GM18519 (cell line): ENCODE data around the gene TNIK.
"Not testable (repeated sequence)": the region's sequence is repeated elsewhere in the genome, so short reads cannot be mapped to it uniquely, and the experiment has no call there.

Experiments used
- ATAC-seq: cut with Tn5 transposase; IDR thresholded peaks from one replicate; pipeline ENCODE4 v1.9.1; 2021; ENCODE audit warnings: mild to moderate bottlenecking, moderate library complexity; ENCODE audit not compliant: unreplicated experiment, low FRiP score

TNIK gene

GRCh38 chr3:171424063-171424462 is 36.1 kb downstream of the TNIK start:
- ATAC-seq: not testable (repeated sequence)

- ATAC-seq: not testable (repeated sequence)
Measured at GRCh38 chr3:171422855-171423254, 37.4 kb downstream of the TNIK start.

- no peak for ATAC-seq
Measured at GRCh38 chr3:171420667-171421066, 39.5 kb downstream of the TNIK start.

GRCh38 chr3:171419457-171419856 is 40.7 kb downstream of the TNIK start:
- ATAC-seq: no peak

- no peak for ATAC-seq
Measured at GRCh38 chr3:171417813-171418212, 42.4 kb downstream of the TNIK start.

GRCh38 chr3:171417137-171417536 is 43.1 kb downstream of the TNIK start:
- no peak for ATAC-seq

- ATAC-seq: no peak
Measured at GRCh38 chr3:171416666-171417065, 43.5 kb downstream of the TNIK start.

GRCh38 chr3:171416061-171416460 is 44.1 kb downstream of the TNIK start:
- no peak for ATAC-seq

- ATAC-seq: no peak
Measured at GRCh38 chr3:171415070-171415469, 45.1 kb downstream of the TNIK start.

- no peak for ATAC-seq
Measured at GRCh38 chr3:171412473-171412872, 47.7 kb downstream of the TNIK start.

- ATAC-seq: no peak
Measured at GRCh38 chr3:171412054-171412453, 48.2 kb downstream of the TNIK start.

GRCh38 chr3:171410186-171410585 is 50.0 kb downstream of the TNIK start:
- no peak for ATAC-seq

- ATAC-seq: no peak
Measured at GRCh38 chr3:171407759-171408158, 52.4 kb downstream of the TNIK start.

- no peak for ATAC-seq
Measured at GRCh38 chr3:171404376-171404967, 55.7 kb downstream of the TNIK start.

GRCh38 chr3:171402281-171402680 is 57.9 kb downstream of the TNIK start:
- no peak for ATAC-seq

GRCh38 chr3:171401432-171401831 is 58.8 kb downstream of the TNIK start:
- no peak for ATAC-seq

GRCh38 chr3:171399842-171400241 is 60.4 kb downstream of the TNIK start:
- no peak for ATAC-seq

- ATAC-seq: no peak
Measured at GRCh38 chr3:171398343-171398742, 61.9 kb downstream of the TNIK start.

- no peak for ATAC-seq
Measured at GRCh38 chr3:171397089-171397488, 63.1 kb downstream of the TNIK start.

- no peak for ATAC-seq
Measured at GRCh38 chr3:171396048-171396447, 64.2 kb downstream of the TNIK start.

- no peak for ATAC-seq
Measured at GRCh38 chr3:171393032-171393744, 67.0 kb downstream of the TNIK start.

- ATAC-seq: no peak
Measured at GRCh38 chr3:171391432-171391831, 68.8 kb downstream of the TNIK start.
